ENCODE measurements around the gene OTUD4.
"Not testable (repeated sequence)": the region's sequence is repeated elsewhere in the genome, so short reads cannot be mapped to it uniquely, and the experiment has no call there.

The OTUD4 gene

GRCh38 chr4:145177906-145178538 is 2.4 kb downstream of the OTUD4 start:
- DNase-seq: no peak

GRCh38 chr4:145177511-145177905 is 2.9 kb downstream of the OTUD4 start:
- no peak for DNase-seq

GRCh38 chr4:145176641-145177432 is 3.6 kb downstream of the OTUD4 start:
- DNase-seq: no peak

- DNase-seq: no peak
Measured at GRCh38 chr4:145171911-145172310, 8.5 kb downstream of the OTUD4 start.

- DNase-seq: no peak
Measured at GRCh38 chr4:145170223-145170622, 10.2 kb downstream of the OTUD4 start.

- no peak for DNase-seq
Measured at GRCh38 chr4:145168581-145169187, 11.7 kb downstream of the OTUD4 start.

- no peak for DNase-seq
Measured at GRCh38 chr4:145167887-145168286, 12.5 kb downstream of the OTUD4 start.

- DNase-seq: no peak
Measured at GRCh38 chr4:145161549-145161948, 18.8 kb downstream of the OTUD4 start.

GRCh38 chr4:145156986-145157385 is 23.4 kb downstream of the OTUD4 start:
- DNase-seq: no peak

- no peak for DNase-seq
Measured at GRCh38 chr4:145155268-145155870, 25.0 kb downstream of the OTUD4 start.

- DNase-seq: no peak
Measured at GRCh38 chr4:145154573-145154972, 25.8 kb downstream of the OTUD4 start.

GRCh38 chr4:145153904-145154298 is 26.5 kb downstream of the OTUD4 start:
- DNase-seq: no peak

- no peak for DNase-seq
Measured at GRCh38 chr4:145153181-145153903, 27.0 kb downstream of the OTUD4 start.

- DNase-seq: no peak
Measured at GRCh38 chr4:145148980-145149379, 31.4 kb downstream of the OTUD4 start.

GRCh38 chr4:145136219-145136618 is 44.2 kb downstream of the OTUD4 start:
- not testable (repeated sequence) for DNase-seq

- no peak for DNase-seq
Measured at GRCh38 chr4:145132511-145133098, 47.8 kb downstream of the OTUD4 start.

GRCh38 chr4:145131848-145132247 is 48.5 kb downstream of the OTUD4 start:
- DNase-seq: no peak

GRCh38 chr4:145130788-145131399 is 49.5 kb downstream of the OTUD4 start:
- DNase-seq: no peak

- DNase-seq: no peak
Measured at GRCh38 chr4:145130130-145130529, 50.3 kb downstream of the OTUD4 start.

- no peak for DNase-seq
Measured at GRCh38 chr4:145125396-145125795, 55.0 kb downstream of the OTUD4 start.

GRCh38 chr4:145108128-145108527 is 72.3 kb downstream of the OTUD4 start:
- DNase-seq: no peak

GRCh38 chr4:145107126-145107525 is 73.3 kb downstream of the OTUD4 start:
- DNase-seq: no peak

Measured in T-helper 9 cell (primary cell).